CD14-positive monocyte (primary cell): ENCODE results near the gene CSRP1. TPM values are rescaled to one million over a fixed set of nuclear protein-coding genes. Genes with fewer than 3 reads are reported as not detected.

Source experiments
- DNase-seq, 3 donors: peaks; one replicate each; pipeline ENCODE4 v3.0.0-alpha.2; 2011 to 2022
- H2AFZ ChIP-seq: 2 replicates; pipeline ENCODE4 v1.6.0; 2012; ENCODE audit warnings: mild to moderate bottlenecking, low read depth, low read length, inconsistent platforms; ENCODE audit not compliant: insufficient read depth, poor library complexity, severe bottlenecking
- H3K27ac ChIP-seq, 2 donors: 1 replicate in 1 of 2; 2 replicates in 1 of 2; pipeline ENCODE4 v1.5.1; 2012 to 2013; ENCODE audit warnings: low read length in 2 of 2, control low read depth in 1 of 2, inconsistent platforms in 1 of 2, low read depth in 1 of 2, mild to moderate bottlenecking in 1 of 2
- H3K27me3 ChIP-seq, 2 donors: one replicate each; pipeline versions ENCODE4 v1.6.0 to v1.6.1; 2011 to 2013; ENCODE audit warnings: low read length in 2 of 2; ENCODE audit not compliant: control insufficient read depth in 2 of 2, insufficient read depth in 2 of 2
- H3K36me3 ChIP-seq, 2 donors: replicated peaks in 1 of 2; 1 replicate in 1 of 2; 2 replicates in 1 of 2; pipeline versions ENCODE4 v1.5.1 to v1.6.1; 2012 to 2013; ENCODE audit warnings: low read length in 2 of 2, control low read depth in 1 of 2, inconsistent platforms in 1 of 2, mild to moderate bottlenecking in 1 of 2; ENCODE audit not compliant: insufficient read depth in 2 of 2, control insufficient read depth in 1 of 2
- H3K4me1 ChIP-seq, 2 donors: 1 replicate in 1 of 2; 2 replicates in 1 of 2; pipeline versions ENCODE4 v1.5.1 to v1.6.1; 2012 to 2013; ENCODE audit warnings: low read length in 2 of 2, control low read depth in 1 of 2, inconsistent platforms in 1 of 2, mild to moderate bottlenecking in 1 of 2, moderate library complexity in 1 of 2; ENCODE audit not compliant: insufficient read depth in 2 of 2, control insufficient read depth in 1 of 2
- H3K4me2 ChIP-seq: replicated peaks from 2 replicates; pipeline ENCODE3; 2012; ENCODE audit warnings: low read length, moderate library complexity, mild to moderate bottlenecking; ENCODE audit not compliant: poor library complexity, severe bottlenecking; ENCODE audit errors: extremely low read depth
- H3K4me3 ChIP-seq, 3 experiments: fragments of 200-600 bp in 1 of 3; sonication (generic) in 1 of 3; replicated peaks in 1 of 3; 1 replicate in 2 of 3; 2 replicates in 1 of 3; pipeline ENCODE4 v1.5.1; 2011 to 2013; ENCODE audit warnings: low read length in 3 of 3, mild to moderate bottlenecking in 3 of 3, control low read depth in 2 of 3, low read depth in 2 of 3, inconsistent platforms in 1 of 3, moderate library complexity in 1 of 3
- H3K79me2 ChIP-seq: 2 replicates; pipeline ENCODE4 v1.6.0; 2012; ENCODE audit warnings: mild to moderate bottlenecking, control low read depth, inconsistent platforms, low read length, moderate library complexity; ENCODE audit not compliant: insufficient read depth
- H3K9ac ChIP-seq: 2 replicates; pipeline ENCODE4 v1.6.0; 2017; ENCODE audit warnings: low read length, mild to moderate bottlenecking; ENCODE audit not compliant: insufficient read depth, poor library complexity, severe bottlenecking
- H3K9me3 ChIP-seq, 2 donors: replicated peaks in 1 of 2; 1 replicate in 1 of 2; 2 replicates in 1 of 2; pipeline versions ENCODE4 v1.5.1 to v1.6.1; 2012 to 2013; ENCODE audit warnings: low read length in 2 of 2, control low read depth in 1 of 2; ENCODE audit not compliant: control insufficient read depth in 1 of 2, insufficient read depth in 1 of 2
- H4K20me1 ChIP-seq: 2 replicates; pipeline ENCODE4 v1.6.0; 2012; ENCODE audit warnings: mild to moderate bottlenecking, low read length, control low read depth, moderate library complexity; ENCODE audit not compliant: insufficient read depth
- H3K27ac Mint-ChIP-seq, 7 donors: one replicate each; pipeline ENCODE4 v1.8.0; 2020; ENCODE audit warnings: mild to moderate bottlenecking in 7 of 7, mixed read lengths in 7 of 7, moderate library complexity in 6 of 7, inconsistent platforms in 2 of 7
- H3K27me3 Mint-ChIP-seq, 3 donors: one replicate each; pipeline ENCODE4 v1.8.0; 2021 to 2022; ENCODE audit warnings: low read depth in 3 of 3, mild to moderate bottlenecking in 3 of 3, mixed read lengths in 3 of 3, moderate library complexity in 3 of 3, inconsistent platforms in 1 of 3
- H3K36me3 Mint-ChIP-seq, 2 donors: one replicate each; pipeline ENCODE4 v1.8.0; 2020; ENCODE audit warnings: mixed read lengths in 2 of 2, inconsistent platforms in 1 of 2, mild to moderate bottlenecking in 1 of 2
- H3K4me1 Mint-ChIP-seq: one replicate; pipeline ENCODE4 v1.8.0; 2020; ENCODE audit warnings: mild to moderate bottlenecking, mixed read lengths
- H3K4me3 Mint-ChIP-seq, 2 donors: one replicate each; pipeline ENCODE4 v1.8.0; 2020; ENCODE audit warnings: mild to moderate bottlenecking in 2 of 2, mixed read lengths in 2 of 2, moderate library complexity in 1 of 2
- H3K9me3 Mint-ChIP-seq, 7 donors: one replicate each; pipeline ENCODE4 v1.8.0; 2020 to 2022; ENCODE audit warnings: mixed read lengths in 7 of 7, mild to moderate bottlenecking in 6 of 7, moderate library complexity in 6 of 7, inconsistent platforms in 2 of 7
- WGBS: methylation state at CpG from one replicate; pipeline ENCODE4 v1.1.5; 2013; ENCODE audit warnings: missing lambda C conversion rate; ENCODE audit not compliant: insufficient coverage; 5-methylcytosine and 5-hydroxymethylcytosine counted together
- intact Hi-C, 2 donors: fragments of 100-400 bp; cut with micrococcal nuclease; formaldehyde crosslinking; loops; one replicate each; pipeline versions ENCODE4 v1.15.0 to v1.15.1; 2023
- polyA plus RNA-seq, 3 donors: library from polyadenylated mRNA; depleted of rRNA in 1 of 3; unstranded in 2 of 3; stranded (reverse) in 1 of 3; fragments of 300-500 nt in 2 of 3; fragments of >200 nt in 1 of 3; fragmentation: Illumina TruSeq in 2 of 3; gene quantifications; 1 replicate in 2 of 3; 2 replicates in 1 of 3; pipeline ENCODE4 v1.2.3, GENCODE V29; 2012 to 2021
- TF ChIP-seq, protein P1 (sequence below): fragments of 200-600 bp; IDR thresholded peaks from one replicate; pipeline ENCODE4 v1.8.0; 2022; ENCODE audit warnings: antibody characterized with exemption, mild to moderate bottlenecking

The CSRP1 gene
- polyA plus RNA-seq, 3 donors = 87.4 to 111 (median 98.8) TPM

DNA sequence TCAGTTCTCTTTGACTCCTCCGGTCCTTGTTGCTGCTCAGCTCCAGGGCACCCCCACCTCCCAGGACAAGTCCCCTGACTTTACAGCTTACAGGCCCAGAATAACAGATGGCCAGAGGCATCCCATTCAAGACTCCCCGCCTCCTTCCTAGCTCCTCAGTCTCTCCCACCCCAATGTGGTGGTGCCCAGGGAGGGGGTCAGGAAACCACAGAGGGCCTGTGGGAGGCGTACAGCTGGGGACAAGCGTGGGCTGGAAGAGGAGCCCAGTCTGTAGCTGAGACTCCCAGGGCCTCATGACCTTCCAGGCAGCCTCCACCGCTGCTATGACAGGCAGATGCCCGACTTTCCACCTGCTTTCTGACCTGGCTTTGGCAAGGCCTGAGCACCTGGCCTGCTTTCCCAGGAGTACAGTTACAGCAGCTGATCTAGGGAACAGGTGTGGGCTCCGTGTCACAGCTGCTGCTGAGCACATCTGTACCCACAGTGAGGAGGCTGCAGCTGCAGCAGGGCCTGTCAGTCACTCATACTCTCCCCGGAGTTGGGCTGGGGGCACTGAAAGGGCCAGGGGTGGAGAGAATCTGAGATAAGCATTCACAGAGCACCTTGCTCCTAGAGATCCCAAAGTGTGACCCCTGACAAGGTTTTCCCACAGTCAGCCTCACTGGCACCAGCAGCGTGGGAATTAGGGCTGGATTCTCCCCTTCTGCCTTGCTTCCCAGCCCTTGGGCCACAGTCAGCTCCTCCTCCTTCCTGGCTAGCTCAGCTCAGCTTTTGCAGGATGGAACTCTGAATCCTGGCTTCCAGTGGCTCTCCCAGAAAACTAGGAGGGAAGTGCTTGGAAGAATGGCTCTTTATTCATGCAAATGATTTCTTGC is 24.9 kb upstream of the CSRP1 start:
- Mint-ChIP-seq H3K27me3 (peaks cover 1 to 6% (median 3%) of the 10 kb centered on the region in 3 donors), H3K36me3 (peaks cover 14 to 16% of the 10 kb centered on the region in 2 donors), H3K9me3 (no peaks in the 10 kb centered on the region), H3K4me1 (peaks cover 24% of the 10 kb centered on the region), H3K4me3 (peak overlapping the region in 1 of 2 donors; percentile 16), H3K27ac (no peak overlapping the region)
- H3K36me3 ChIP-seq = no peaks in the 10 kb centered on the region
- no peak overlapping the region for H3K4me3 ChIP-seq
- H4K20me1 ChIP-seq = no peaks in the 10 kb centered on the region
- intact Hi-C loops = loop anchor here (2.0 to 5.0 kb wide), 2 partner anchors 173 to 261 kb away; no protein-coding TSS in a partner anchor
- H3K4me1 ChIP-seq = peaks cover 19 to 21% of the 10 kb centered on the region in 2 donors
- H3K79me2 ChIP-seq = no peaks in the 10 kb centered on the region
- no peak overlapping the region for H3K9ac ChIP-seq
- no peak overlapping the region for H3K27ac ChIP-seq
- H3K9me3 ChIP-seq = no peaks in the 10 kb centered on the region
- H3K27me3 ChIP-seq = no peaks in the 10 kb centered on the region
- H3K4me2 ChIP-seq = no peak overlapping the region
- H2AFZ ChIP-seq = no peak overlapping the region
- no peak for DNase-seq
- WGBS = 33% methylated on average over 6 of the region's 9 CpGs
- TF ChIP-seq, protein P1, sequence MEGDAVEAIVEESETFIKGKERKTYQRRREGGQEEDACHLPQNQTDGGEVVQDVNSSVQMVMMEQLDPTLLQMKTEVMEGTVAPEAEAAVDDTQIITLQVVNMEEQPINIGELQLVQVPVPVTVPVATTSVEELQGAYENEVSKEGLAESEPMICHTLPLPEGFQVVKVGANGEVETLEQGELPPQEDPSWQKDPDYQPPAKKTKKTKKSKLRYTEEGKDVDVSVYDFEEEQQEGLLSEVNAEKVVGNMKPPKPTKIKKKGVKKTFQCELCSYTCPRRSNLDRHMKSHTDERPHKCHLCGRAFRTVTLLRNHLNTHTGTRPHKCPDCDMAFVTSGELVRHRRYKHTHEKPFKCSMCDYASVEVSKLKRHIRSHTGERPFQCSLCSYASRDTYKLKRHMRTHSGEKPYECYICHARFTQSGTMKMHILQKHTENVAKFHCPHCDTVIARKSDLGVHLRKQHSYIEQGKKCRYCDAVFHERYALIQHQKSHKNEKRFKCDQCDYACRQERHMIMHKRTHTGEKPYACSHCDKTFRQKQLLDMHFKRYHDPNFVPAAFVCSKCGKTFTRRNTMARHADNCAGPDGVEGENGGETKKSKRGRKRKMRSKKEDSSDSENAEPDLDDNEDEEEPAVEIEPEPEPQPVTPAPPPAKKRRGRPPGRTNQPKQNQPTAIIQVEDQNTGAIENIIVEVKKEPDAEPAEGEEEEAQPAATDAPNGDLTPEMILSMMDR = no peak

DNA sequence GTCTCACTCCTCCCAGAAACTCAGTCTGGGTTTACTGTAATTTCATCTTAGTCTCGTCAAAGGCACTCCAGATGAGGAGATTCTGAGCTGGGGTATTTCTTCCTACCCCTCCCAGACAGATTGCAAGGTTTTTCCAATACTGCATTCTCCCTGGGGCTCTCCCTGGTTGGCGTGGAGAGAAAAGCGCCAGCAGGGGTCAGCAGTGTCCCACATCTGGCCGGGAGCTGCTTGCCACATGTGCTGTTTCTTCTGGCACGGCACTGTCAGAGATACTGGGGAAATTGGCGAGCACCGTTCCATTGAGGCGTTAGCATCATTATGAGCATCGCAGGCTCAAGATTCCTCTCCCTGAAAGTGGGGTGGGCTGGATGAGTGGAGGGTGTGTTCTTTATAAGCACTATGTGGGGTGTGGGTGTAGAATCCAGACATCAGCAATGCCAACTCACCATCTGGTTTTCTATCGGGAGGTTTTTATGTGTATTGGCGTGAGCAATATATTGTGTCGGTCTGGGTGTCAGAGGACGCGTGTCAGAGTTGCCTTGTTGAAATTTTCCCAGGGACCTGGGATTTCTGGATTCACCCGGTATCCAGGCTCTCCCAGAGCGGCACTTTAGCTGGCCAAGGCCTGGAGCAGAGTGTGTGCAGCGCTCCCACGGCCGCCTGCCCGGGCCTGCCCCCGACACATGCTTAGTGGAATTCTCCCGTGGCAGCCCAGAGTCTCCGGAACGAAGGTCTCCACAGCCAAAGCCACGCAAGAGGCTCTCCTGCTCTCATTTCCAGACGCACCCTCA is 24.0 kb upstream of the CSRP1 start:
- DNase-seq = peak; percentile 55 to 70 (median 66)
- H3K27ac Mint-ChIP-seq = no peak overlapping the region
- TF ChIP-seq, protein P1 = peak; percentile 84

More for the DNA sequence above, 24.0 kb upstream of the CSRP1 start:
- no peak overlapping the region for H3K4me3 ChIP-seq
- H3K9ac ChIP-seq = no peak overlapping the region
- no peaks in the 10 kb centered on the region for H3K27me3 ChIP-seq
- no peaks in the 10 kb centered on the region for H3K36me3 ChIP-seq
- H2AFZ ChIP-seq = no peak overlapping the region
- intact Hi-C loops = loop anchor here (2.0 to 5.0 kb wide), 2 partner anchors 174 to 261 kb away; no protein-coding TSS in a partner anchor
- Mint-ChIP-seq H3K27me3 (peaks cover 0 to 6% (median 1%) of the 10 kb centered on the region in 3 donors), H3K36me3 (peaks cover 16% of the 10 kb centered on the region in 2 donors), H3K4me3 (peak overlapping the region; percentile 16 to 51), H3K9me3 (no peaks in the 10 kb centered on the region), H3K4me1 (peaks cover 16% of the 10 kb centered on the region)
- peaks cover 12% of the 10 kb centered on the region in 2 donors for H3K4me1 ChIP-seq
- H3K4me2 ChIP-seq = no peak overlapping the region
- H3K9me3 ChIP-seq = no peaks in the 10 kb centered on the region
- H3K79me2 ChIP-seq = no peaks in the 10 kb centered on the region
- WGBS = 48% methylated on average over 24 of the region's 26 CpGs
- H4K20me1 ChIP-seq = no peaks in the 10 kb centered on the region
- no peak overlapping the region for H3K27ac ChIP-seq
